Hematopoietic multipotent progenitor cell treated with erythropoietin and hydrocortisone succinate and interleukin-3 and kit ligand, for 15 days (in vitro differentiated cells): ENCODE data around the gene ADARB2.

Experiments
- DNase-seq: peaks from one replicate; pipeline ENCODE4 v3.0.0-alpha.2; 2015; ENCODE audit warnings: low spot score

ADARB2 gene

DNA sequence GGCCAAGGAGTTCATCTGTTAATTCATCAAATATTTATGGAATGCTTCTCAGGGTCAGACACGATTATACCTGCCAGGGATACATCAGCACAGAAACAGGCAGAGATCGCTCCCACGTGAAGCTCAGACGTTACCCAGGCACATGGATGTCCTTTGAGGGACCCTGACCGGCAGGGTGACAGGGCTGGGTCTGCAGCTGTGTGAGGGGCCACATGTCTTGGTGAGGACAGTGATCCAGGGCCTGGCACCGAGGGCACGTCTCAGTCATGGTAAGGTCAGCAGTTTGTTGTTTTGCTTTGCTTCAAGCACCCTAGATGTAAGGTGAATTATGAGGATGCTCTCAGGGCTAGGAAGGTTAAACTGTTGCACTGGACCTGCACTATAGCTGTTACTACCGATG is 453.2 kb downstream of the ADARB2 start:
- DNase-seq = no peak

DNA sequence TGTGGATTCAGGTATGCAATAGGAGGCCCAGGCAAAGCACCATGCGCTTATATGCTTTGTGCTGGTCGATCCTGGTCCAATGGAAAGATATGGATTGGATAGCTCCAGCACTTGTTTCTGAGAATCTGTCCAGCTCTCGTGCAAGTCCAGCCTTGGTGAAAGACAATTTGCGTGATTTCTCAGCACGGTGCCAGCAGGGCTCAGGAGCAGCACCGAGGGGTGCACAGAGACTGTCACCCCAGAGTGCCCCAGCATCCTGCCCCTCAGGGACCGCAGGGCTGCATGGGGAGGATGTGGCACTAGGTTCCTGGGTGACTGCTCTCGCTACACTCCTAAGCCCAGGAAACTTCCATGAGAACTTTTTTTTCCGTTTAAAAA is 455.9 kb downstream of the ADARB2 start:
- no peak for DNase-seq

DNA sequence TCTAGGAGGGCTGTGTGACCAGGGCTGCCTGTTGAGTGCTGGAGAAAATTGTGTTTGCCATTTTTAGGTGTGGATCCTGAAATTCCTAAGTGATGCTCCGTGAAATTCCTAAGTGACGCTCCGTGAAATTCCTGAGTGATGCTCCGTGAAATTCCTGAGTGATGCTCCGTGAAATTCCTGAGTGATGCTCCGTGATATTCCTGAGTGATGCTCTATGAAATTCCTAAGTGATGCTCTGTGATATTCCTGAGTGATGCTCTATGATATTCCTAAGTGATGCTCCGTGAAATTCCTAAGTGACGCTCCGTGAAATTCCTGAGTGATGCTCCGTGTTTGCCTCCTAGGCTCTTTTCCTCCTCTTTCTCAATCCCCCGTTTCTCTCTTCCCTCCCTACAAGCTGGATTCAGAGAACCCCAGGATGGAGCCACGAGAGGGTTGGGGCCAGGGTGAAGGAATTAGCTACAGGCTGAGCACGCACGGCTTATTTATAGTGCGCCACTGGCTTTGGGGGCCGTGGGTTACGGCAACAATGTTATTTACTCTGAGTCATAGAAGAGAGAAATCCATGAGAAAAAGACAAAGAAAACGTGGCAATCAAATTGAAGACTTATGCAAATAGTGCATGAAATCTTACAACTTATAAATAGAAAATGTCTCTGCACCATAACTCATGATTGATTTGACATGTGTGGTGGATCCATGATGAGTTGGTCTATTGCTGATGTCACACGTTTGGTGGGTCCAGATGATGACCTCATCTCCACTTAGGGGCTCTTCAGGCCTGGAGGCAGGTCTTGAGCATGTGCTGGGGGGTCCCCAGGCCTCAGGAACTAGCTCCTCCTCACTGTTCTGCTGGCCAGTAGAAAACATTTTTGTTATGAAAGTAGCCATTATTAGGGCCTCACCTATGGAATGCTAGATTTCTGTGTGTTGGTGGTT is 456.6 kb downstream of the ADARB2 start:
- no peak for DNase-seq

DNA sequence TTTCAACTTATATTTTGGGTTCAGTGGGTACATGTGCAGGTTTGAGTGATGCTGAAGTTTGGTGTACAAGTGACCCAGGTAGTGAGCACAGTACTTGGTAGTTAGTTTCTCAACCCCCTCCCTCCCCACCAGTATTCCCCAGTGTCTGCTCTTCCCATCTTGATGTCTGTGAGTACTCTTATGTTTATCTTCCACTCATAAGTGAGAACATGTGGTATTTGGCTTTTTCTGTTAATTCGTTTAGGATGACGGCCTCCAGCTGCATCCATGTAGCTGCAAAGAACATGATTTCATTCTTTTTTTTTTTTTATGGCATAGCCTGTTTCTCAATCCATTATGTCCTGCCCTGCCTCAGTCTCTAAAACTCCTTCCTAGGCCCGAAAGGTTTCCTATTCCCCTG is 459.0 kb downstream of the ADARB2 start:
- DNase-seq = no peak

DNA sequence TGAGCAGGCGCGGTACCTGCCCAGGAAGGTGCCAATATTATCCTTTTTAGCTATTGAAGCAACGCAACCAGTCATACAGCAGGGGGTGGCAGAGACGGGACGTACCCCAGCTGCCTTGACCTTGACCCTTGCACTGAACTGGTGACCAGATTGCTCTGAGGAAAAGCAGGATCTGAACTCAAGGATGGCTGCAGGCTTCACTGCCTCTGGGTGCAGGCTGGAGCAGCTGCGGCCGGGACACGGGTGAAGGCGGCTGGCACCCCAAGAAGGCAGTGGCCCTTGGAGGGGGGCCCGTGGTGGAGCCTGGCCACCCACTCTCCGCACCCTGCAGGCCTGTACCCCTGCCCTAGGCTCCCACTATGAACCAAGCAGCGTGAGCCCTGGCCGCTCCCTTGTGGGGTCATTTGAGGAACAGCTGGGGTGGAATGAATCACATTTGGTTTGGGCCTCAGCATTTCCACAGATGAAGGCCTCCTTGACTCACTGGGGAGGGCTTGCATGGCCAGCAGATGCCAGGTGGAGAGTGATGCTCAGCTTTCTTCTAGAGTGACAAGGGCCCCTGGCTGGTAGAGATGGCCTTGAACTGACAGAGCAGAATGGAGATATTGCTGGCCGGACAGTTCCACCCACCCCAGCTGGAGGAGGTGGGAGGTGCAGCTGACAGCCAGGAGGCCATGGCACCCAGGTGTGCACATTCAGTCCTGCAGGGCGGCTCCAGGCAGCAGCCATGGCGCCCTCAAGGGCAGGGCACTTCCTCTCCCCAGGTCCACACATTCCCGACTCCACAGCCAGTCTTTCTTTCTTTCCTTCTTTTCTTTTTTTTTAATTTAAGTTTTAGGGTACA is 462.4 kb downstream of the ADARB2 start:
- DNase-seq = no peak

DNA sequence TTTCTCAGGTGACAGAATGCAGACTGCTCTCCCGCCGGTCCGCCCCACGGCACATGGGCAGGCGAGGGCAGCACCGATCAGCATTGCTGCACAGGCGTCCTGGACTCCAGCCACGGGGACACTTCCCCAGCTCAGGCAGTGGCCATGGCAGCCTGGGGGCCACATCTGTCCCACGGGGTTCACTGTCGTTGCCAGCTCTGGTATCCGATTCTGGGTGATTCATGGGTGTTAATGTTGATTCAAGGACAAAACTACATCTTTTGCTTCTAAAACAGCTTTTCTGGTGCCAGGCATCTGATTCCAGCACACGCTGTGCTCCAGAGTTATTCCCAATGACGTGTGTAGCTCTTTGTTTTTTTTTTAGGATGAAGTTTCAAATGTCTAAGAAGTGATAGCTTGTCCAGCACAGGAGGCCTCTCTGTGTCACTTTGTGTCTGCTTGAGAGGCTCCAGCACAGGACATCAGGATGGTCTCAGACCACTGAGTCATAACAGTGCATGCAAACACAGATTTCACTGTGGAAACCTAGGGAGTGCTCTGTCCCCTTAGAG is 463.1 kb downstream of the ADARB2 start:
- DNase-seq = no peak

DNA sequence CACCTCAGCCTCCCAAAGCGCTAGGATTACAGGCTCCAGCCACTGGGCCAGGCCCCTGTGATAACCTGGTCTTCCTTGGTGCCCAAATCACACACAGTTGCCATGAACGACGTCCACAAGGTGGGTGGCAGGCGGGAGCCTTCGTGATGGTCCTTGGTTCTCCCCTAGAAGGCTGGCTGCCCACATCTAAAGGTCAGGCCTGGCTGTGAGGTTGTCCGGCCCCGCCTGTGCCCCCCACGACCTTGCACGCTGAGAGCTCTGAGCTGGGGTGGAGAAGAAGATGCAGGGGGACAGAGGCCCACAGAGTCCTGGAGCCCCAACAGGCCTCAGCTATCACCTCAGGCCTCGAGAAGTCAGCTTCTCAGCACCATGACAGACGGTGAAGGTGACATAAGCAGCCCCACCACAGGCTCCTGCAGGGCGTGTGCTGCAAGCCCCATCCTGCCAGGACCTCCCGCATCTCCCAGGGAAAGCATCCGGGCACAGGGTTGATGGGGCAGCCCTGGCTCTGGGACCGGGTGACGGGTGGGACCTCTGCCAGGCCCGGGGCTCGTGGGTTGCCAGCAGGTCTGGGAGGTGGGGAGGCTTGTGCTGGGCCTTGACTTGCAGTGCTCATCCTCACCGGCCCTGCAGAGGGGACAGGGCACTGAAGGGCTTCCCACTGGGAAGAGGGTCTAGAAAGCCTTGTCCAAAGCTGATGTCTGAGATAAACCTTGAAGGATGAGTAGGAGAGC is 463.8 kb downstream of the ADARB2 start:
- no peak for DNase-seq

DNA sequence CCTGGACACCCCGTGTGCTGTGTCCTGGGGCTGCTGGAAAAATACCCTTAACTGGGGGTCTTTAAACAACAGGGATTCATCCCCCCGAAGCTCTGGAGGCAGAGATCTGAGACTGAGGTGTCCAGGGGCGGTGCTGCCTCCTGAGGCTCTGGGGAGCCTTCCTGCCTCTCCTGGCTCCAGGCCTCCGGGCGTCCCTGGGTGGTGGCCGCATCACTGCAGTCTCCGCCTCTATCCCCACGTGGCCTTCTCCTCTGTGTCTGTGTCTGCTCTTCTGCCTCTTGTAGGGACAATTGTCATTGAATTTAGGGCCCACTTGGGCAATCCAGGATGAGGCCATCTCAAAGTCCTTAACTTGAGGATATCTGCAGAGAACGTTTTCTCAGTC is 464.6 kb downstream of the ADARB2 start:
- DNase-seq = no peak

DNA sequence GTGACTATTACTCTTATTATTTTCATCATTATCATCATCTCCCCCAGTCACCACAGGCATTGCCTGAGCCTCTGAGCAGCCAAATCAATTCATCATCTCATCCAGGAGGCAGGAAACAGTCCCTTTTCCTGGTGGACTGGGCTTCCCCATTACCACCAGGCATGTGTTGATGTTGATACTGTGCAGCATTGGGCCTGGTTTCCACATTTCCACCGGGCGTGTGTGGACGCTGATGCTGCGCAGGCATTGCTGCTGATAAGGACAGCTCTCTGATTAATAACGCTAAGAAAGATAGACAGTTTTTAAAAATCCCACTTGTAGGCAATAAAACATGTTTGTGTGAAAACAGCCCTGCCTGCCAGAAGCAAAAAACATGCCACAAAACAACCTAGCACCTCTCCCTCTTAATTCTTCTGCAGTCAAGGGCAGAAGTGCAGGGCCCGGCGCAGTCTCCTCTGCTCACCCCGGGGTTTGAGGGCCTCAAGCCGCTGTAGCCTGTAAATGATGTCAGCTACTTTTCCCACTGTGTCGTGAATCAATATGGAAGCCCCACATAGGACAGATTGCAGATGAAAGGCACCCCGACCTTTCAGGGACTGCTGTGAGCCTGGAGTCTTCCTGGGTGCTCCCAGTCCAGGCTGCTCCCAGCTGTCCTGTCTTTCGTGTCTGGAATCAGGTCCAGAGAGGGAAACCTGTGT is 465.1 kb downstream of the ADARB2 start:
- DNase-seq = no peak

DNA sequence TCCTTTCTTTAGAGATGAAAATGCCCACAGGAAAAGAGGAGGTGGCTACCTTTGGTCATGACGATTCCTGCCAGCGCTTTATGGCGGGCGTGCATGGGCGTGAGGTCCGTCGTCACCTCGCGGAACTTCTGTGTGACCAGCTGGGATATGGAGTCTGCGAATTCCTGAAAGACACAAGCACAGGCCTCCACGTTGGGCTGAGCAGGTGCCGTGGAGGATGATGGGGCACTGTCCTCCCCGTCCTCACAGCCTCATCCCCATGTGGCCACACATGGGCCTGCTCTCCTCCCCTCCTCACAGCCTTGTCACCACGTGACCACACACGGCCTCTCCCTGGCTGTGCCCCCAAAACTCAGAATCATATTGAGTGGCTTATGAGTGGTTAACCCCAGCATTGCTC is 466.4 kb downstream of the ADARB2 start:
- DNase-seq = no peak

DNA sequence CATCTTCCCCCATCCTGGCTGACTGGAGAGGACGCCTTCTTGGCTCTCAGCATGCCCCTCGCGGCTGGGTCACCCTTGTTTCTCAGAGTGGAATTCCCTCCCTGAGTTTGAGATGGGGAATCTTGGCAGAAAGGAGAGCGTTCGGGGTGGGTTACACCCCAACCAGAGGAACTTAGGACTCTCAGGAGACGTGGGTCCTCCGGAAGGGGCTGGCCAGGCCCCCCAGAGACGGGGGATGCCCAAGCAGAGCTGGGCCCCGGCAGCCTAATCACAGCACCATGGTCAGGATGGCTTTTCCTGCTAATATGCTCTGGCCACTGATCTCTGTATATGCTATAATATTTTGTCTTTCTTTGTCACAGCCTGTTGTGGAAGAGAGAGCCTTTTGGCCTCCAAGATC is 466.8 kb downstream of the ADARB2 start:
- no peak for DNase-seq

DNA sequence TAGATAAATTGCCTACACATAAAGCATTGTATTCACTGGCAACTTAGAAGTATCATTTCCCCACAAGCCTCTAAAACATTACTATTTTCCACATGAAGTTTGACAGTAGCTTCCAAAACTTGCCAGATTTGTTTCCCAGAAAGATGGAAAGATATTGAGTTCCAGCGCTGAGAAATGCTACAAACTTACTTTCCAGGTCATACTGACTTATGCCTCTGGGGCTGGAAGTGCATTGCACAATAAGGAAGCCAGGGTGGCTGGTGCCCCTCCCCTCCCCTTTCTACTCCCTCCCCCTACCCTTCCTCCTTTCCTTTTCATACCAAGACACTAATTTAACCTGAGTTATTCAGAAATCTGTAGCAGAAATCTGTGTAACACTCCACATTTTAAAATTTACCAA is 468.5 kb downstream of the ADARB2 start:
- no peak for DNase-seq

DNA sequence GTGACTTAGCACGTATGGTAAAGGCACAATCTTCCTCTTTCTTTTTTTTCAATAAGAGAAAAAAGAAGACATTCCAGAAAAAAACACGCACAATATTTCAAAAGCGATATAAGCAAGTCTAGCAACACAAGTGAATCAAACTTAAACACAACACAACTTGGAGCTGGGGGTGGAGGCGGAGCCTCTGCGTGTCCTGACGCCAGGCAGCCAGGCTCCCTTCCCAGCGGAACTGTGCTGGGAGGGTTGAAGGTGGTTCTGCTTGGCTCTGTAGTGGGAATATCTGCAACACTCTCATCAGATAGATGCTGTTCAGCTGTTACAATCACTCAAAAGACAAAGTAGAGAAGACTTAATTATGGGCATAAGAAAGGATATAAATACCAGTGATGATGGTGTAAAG is 469.8 kb downstream of the ADARB2 start:
- no peak for DNase-seq

DNA sequence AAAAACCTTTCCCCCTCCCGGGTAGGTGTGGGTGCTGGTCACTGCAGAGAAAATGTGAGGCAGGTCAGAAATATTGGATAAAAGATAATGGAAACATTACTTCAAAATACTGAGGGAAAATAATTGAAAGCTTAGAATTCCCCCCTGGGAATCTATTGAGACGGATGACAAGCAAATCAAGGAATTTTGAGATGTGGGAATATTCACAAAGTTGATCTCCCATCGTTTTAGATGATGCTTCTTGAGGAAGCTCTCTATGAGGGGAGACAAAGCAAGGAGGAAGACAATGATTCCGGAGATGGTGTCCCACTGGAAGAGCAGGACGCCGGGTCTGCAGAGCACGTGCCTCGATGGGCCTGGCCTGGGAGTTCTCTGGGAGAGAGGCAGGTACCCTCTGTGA is 470.2 kb downstream of the ADARB2 start:
- DNase-seq = no peak

DNA sequence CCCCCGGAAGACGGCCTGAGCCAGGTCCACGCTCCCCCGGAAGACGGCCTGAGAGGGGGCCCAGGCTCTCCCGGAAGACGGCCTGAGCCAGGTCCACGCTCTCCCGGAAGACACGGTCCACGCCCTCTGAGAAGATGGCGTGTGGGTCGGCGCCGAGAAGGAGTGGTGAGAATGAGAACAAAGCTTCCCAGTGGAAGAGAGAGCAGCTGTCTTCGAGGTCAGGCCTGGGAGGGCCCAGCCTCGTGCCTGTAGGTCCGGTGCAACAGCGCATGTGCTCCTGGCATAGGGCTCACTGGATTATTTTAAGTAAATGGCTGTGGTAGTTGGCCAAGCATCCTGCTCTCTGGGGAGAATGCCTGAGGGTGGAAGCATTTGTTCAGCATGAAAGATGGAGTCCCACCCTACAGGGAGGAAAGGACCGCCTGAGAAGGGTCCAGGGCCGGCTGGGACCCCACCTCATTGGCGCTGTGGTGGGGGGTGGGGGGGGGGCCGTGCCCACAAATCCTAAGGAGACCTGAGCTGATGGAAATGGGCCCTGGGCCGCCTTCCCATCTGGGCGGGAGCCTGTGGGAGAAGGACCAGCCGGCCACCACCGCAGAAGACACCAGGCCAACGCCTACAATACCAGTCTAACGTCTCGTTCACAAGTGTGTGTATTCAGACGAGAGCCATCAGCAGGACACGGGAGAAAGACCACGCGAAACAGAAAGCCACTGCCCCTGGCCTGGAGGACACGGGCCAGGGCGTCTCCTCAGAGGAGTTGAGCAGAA is 471.1 kb downstream of the ADARB2 start:
- DNase-seq = no peak

DNA sequence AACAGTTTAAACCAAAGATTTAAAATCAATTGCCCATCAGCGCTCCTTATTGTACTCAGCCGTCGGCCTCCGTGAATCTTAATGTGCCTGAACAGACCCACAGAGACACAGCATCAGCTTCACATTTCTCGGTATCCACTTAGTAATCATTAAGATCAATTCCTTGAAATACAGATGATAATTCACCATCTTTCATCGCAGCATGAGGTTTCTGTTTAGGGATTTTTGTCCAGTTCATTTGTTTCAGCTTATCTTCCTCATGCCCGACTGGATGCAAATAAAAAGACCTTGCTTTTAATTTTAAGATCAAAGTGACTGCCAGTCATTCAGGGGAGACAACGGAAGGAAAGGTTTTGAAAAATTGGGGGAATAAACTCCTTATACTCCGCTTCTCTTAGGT is 473.3 kb downstream of the ADARB2 start:
- DNase-seq = no peak

DNA sequence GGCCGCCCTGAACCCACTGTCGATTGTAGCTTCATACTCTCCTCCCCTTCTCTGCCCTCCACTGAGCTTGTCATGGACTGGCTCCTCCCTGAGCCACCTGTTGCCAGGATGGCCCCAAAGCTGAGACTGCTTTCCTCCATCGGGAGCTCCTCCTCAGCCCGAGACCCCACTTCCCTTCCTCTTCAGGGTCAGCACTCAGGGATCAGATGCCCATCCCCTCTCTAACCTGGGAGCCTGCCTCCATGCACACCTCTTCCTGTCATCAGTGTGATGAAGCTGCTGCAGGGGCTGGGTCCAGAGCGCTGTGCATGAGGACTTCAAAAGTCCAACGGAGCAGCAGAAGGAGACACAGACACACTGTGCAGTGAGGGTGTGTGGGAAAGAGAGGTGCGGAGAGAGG is 480.1 kb downstream of the ADARB2 start:
- DNase-seq = no peak

DNA sequence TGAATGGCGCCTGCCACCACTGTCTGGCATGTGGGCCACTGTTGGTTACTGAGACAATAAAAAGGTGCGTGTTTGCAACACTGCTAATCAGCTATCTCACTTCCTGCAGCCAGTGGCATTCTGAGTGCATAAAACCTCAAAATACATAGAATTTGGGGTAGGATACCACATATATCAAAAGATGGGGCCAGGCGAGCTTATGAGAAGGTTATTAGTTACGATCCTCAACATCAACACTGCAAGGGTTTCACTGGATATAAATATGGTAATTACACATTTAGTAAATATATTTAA is 480.9 kb downstream of the ADARB2 start:
- DNase-seq = no peak

DNA sequence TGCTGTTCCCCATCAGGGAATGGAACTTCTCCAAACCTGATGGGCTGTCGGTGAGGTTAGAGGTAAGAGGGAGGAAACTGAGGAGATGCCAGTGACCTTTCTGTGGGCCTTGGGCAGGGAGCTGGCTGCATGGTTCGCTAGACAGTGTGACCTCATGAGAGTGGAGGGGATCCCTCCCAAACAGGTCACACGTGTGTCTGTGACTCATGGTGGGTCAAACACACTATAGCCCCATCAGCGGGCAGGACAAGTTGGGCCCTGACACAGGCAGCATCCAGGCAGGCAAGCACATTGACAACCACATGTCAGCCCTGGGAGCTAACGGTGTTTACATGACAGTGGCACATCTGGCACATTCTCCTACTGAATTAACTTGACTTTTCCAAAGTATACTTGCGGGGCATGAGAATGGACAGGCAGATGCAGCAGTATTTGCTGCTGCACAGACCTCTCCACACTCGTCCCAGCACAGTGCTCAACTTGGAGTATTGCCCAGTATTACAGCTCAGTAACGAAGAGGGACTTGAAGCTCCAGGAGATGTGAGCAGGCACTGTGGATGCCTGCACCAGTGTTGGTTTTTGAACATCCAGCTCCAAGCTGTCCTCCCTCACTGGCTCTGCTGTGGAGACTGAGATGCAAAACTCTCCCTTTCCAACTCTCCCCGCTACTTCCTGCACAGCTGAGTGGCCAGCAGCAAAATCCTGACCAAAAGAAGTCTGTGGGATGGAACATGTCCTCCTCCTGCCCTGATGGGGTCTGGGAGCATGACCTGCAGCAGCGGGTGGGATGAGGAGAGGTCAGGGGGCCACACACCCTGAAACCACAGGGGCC is 481.5 kb downstream of the ADARB2 start:
- no peak for DNase-seq

DNA sequence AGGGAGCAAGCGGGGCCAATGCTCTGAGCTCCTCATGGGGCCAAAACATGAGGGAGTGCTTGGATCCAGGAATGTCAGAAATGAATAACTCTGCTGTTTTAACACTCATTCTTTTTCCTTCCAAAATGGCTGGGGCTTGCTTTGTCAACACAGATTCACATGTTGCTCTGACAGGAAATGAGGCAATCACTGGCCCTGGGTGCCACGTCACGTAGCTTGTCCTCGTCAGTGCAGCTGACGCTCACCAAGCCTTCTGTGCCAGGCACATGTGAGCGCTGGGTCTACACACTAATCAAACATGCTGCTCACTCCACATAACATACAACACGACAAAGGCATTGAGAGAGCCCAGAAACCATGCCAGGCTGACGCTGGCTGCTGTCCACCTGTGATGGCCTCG is 482.2 kb downstream of the ADARB2 start:
- DNase-seq = no peak
